ENCODE results near the gene ATP2B3. TPM values are rescaled to one million over a fixed set of nuclear protein-coding genes. Genes with fewer than 3 reads are reported as not detected.

Gene ATP2B3
- total RNA-seq, 1 experiment from 2014 or later, result 0.35 TPM

DNA sequence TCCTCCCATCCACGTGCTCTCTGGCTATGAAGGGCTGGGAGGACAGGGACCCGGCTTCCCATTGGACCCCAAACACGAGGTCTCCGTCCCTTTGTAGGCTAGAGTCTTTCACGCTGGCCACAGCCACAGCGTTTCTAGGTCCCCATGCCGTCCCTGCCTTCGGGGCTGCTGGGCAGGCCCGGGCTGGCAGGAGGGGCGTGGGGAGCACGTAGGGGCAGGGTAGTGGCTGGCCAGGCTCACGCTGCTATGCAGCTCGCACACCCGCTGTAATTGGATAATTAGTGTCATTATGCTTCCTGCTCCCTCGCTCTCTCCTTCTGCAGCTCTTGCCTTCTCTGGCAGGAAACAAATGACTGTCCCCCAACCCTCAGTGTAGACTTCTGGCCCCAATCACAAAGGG lies 9.8 kb downstream of the ATP2B3 start:
- no peaks in the 10 kb centered on the region for H3K4me1 Mint-ChIP-seq
- no peak overlapping the region for H4K91ac ChIP-seq (ENCODE audit: insufficient read length, low read depth, low read length)
- H2BK5ac ChIP-seq (ENCODE audit: insufficient read length, low read length), result no peak overlapping the region
- no peak overlapping the region for H3T11ph ChIP-seq (ENCODE audit: low read length)
- H3K23me2 ChIP-seq (ENCODE audit: insufficient read length, low read depth, low read length, poor library complexity, severe bottlenecking), result no peaks in the 10 kb centered on the region
- H2BK20ac ChIP-seq (ENCODE audit: low read depth, low read length, poor library complexity, severe bottlenecking), result no peak overlapping the region
- no peak overlapping the region for H3K14ac ChIP-seq (ENCODE audit: insufficient read depth, low read length)
- H3K9me3 Mint-ChIP-seq, result peaks cover 65 to 66% of the 10 kb centered on the region in 2 experiments
- H3K79me1 ChIP-seq (ENCODE audit: insufficient read depth, low read depth, low read length, poor library complexity, severe bottlenecking), result no peaks in the 10 kb centered on the region
- no peak overlapping the region for H3K18ac ChIP-seq (ENCODE audit: insufficient read length, low read depth, low read length)
- no peak overlapping the region for H3K56ac ChIP-seq (ENCODE audit: insufficient read length, low read depth, low read length)
- H3K9ac ChIP-seq (ENCODE audit: extremely low read depth, insufficient read length, low read length), result no peak overlapping the region
- no peak overlapping the region for H3K27ac Mint-ChIP-seq
- no CpG with 5 or more reads among the region's 15 CpGs for WGBS (ENCODE audit: extremely low coverage, insufficient read length, low lambda C conversion rate)
- no peak for DNase-seq
- H2AFZ ChIP-seq (ENCODE audit: low read length), result no peak overlapping the region
- H3K4me2 ChIP-seq (ENCODE audit: insufficient read depth, insufficient read length, low read length), result no peak overlapping the region
- no peak overlapping the region for H4K5ac ChIP-seq (ENCODE audit: insufficient read length, low read depth, low read length)
- peaks cover 0 to 5% (median 2%) of the 10 kb centered on the region in 3 experiments; a peak in 3 of 7 replicates for H3K36me3 Mint-ChIP-seq (ENCODE audit: insufficient read depth in 1 of 3, low read depth in 3 of 3)
- no peak overlapping the region for H2AK5ac ChIP-seq (ENCODE audit: insufficient read length, low read length)
- peaks cover 4% of the 10 kb centered on the region for H3K27me3 Mint-ChIP-seq (ENCODE audit: low read depth)
- TF ChIP-seq, protein P1, sequence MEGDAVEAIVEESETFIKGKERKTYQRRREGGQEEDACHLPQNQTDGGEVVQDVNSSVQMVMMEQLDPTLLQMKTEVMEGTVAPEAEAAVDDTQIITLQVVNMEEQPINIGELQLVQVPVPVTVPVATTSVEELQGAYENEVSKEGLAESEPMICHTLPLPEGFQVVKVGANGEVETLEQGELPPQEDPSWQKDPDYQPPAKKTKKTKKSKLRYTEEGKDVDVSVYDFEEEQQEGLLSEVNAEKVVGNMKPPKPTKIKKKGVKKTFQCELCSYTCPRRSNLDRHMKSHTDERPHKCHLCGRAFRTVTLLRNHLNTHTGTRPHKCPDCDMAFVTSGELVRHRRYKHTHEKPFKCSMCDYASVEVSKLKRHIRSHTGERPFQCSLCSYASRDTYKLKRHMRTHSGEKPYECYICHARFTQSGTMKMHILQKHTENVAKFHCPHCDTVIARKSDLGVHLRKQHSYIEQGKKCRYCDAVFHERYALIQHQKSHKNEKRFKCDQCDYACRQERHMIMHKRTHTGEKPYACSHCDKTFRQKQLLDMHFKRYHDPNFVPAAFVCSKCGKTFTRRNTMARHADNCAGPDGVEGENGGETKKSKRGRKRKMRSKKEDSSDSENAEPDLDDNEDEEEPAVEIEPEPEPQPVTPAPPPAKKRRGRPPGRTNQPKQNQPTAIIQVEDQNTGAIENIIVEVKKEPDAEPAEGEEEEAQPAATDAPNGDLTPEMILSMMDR (conservative IDR thresholded peaks at IDR 0.05), result no peak
- no peaks in the 10 kb centered on the region for H3K27me3 ChIP-seq (ENCODE audit: insufficient read depth, low read length)
- no peak overlapping the region for H3K27ac ChIP-seq (ENCODE audit: insufficient read length, low read depth, low read length)
- H3K4me1 ChIP-seq (ENCODE audit: insufficient read depth, low read length), result no peaks in the 10 kb centered on the region
- H3K4ac ChIP-seq (ENCODE audit: low read depth, low read length), result no peak overlapping the region
- H2BK120ac ChIP-seq (ENCODE audit: low read depth, low read length, poor library complexity, severe bottlenecking), result no peak overlapping the region
- no peak overlapping the region for H4K8ac ChIP-seq (replicated peaks; ENCODE audit: insufficient read length, low read depth, low read length)
- no peak overlapping the region for H3K23ac ChIP-seq (ENCODE audit: insufficient read length, low read depth, low read length)
- no peaks in the 10 kb centered on the region for H3K79me2 ChIP-seq (ENCODE audit: insufficient read depth, low read length)
- H4K20me1 ChIP-seq (ENCODE audit: control insufficient read depth, insufficient read depth, insufficient read length), result no peaks in the 10 kb centered on the region
- H2BK15ac ChIP-seq (ENCODE audit: low read depth, low read length), result no peak overlapping the region
- no peak overlapping the region for H3K4me3 Mint-ChIP-seq
- no peak overlapping the region for H2BK12ac ChIP-seq (ENCODE audit: insufficient read length, low read depth, low read length)
- peaks cover 45% of the 10 kb centered on the region for H3K9me3 ChIP-seq (ENCODE audit: control insufficient read depth, low read depth, low read length)

Data from H9 (cell line).